CD4-positive, alpha-beta T cell treated with Interleukin-15 for 4 hours (primary cell): ENCODE measurements around the gene MEX3A.
"Not testable (repeated sequence)": the region's sequence is repeated elsewhere in the genome, so short reads cannot be mapped to it uniquely, and the experiment has no call there.

Experiments used
- DNase-seq: peaks from one replicate; pipeline ENCODE4 v3.0.0-alpha.2; 2020; ENCODE audit warnings: low spot score

The MEX3A gene

DNA sequence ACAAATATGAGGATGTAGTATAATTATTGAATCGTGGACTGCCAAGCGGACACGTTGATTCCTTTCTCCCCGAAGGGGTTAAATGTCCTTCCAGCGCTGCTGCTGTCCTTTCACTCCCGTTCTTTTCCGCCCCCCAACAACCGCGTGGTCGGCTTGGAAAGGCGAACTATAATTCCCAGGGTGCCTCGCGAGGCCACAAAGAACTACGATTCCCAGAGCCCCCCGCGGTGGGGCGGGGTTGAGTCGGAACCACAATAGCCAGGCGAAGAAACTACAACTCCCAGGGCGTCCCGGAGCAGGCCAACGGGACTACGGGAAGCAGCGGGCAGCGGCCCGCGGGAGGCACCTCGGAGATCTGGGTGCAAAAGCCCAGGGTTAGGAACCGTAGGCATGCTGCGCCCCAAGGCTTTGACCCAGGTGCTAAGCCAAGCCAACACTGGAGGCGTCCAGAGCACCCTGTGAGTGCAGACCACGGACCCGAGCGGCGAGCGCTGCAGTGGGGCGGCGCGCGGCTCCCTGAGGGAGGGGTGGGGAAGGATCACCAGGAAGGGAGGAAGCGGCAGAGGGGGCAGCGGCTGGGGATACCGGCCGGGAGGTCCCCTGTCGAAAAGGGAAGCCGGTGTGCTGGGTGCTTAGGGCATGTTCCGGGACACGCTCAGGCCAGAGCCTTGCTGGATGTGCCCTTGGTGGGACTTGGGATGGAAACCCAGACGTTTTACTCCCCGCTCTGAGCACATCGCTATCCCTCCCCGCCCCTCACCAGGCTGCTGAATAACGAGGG is 27.6 kb downstream of the MEX3A start, which contains the start of gene LAMTOR2:
TSS of gene LAMTOR2 (plus strand) at position 283 of the 781 bp plus-strand sequence. CDS start at position 391, 108 bp downstream.
- peak; percentile 95 for DNase-seq

DNA sequence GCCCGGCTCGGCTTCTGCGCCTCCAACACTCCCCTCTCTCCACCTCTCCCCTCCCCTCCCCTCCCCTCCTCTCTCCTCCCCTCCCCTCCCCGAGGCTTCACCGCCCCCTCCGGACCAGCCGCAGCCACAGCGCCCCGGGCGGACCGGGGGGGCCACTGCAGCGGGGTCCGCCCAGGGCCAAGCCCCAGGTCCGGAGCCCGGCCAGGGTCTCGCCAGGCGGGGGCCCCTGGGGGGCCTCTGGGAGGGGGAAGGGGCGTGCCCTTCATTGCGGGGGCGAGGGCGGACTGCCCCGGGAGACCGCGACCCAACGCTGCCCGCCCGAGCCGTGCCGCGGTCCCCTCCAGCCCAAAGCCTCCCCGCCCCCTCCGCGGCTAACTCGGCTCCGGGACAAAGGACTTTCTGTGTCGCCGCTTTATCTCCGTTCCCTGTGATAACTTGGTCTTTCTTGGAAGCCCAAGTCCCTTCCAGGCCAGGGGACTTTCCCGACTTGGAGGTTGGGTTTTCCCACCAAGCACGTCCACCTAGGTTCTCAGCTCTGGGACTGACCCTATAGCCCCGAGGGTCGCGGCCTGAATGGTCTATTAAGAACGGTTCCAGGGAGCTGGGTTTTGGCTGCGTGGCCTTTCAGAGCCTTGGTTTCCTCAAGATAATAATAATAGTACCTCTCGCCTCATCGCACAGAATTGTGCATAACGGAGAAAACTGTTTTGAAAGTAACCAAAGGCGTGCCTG is 28.3 kb downstream of the MEX3A start, which contains the start of gene UBQLN4:
TSS of gene UBQLN4 (minus strand) at position 31 of the 732 bp plus-strand sequence. CDS start 97 bp downstream, outside the sequence.
- DNase-seq, result peak; percentile 87

DNA sequence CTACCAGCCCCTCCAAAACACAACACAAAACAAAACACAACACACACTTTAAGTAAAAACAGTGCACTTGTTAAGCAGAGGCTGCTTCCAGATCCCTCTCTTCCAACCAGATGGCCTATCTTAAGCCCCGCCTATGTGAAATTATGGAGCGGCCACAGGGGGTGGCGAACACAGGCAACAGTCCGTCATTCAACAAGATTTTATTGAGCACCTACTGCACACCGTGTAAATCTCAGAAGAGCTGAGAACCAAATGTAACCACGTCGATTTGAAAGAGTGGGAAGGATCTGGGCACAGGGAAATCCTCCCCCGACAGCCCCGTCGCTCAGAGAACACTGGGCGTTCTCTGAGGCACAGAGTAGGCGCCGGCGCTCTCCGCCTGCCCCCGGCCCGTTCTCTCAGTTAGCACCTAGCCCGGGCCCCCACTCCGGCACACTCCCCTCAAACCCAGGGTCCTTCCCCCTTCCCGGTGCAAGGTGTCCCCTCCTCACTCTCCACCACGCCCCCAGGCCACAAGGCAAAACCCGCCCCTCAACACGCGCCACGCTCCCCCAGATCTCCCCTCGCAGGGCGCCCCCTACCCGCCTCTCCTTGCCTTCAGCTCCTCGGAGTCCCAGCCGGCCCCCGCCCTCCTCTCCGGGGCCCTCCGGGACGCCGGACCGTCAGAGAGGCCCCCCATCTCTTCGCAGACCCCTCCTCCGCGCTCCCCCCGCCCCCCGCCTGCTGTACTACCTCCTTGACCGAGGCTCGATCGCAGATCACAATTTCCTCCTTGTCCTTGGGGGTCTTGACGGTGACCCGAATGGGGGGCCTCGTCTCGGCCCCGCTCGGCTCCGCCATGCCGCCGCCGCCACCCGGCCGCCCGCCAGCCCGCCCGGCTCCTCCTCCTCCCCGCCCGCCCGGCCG is 29.1 kb downstream of the MEX3A start:
- DNase-seq, result peak; percentile 54

DNA sequence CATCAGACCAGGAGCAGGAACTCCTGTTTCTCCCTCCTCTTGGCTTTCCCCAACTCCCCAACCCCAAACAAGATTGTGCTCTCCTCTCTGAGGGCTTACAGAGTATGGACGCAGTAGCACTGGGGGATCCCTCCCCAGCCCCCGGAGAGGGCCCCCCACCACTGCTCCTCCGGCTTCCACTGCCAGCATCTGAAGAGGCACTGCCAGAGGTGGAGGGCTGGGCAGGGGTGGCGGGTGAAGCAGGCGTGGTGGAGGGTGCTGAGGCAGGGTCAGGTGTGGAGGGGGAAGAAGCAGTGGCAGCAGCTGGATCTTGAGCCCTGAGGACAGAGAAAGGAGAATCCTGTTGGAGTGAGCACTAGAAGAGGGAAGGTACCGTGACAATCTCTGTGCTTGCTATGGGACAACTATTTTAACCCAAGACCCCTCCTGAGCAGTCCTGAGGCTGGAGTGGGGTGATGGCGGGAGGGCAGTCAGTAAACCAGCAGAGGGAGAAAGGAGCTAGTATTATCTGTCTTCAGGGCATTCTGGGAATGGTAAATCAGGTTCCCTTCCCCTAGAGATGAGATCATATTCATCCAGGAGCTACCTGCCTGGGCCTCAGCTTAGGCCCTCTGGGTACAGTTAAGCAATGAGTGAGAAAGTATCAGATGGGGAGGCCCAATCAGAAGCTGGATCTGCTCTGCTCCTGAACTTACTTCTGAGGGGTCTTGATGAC is 31.1 kb downstream of the MEX3A start:
- DNase-seq, result no peak

DNA sequence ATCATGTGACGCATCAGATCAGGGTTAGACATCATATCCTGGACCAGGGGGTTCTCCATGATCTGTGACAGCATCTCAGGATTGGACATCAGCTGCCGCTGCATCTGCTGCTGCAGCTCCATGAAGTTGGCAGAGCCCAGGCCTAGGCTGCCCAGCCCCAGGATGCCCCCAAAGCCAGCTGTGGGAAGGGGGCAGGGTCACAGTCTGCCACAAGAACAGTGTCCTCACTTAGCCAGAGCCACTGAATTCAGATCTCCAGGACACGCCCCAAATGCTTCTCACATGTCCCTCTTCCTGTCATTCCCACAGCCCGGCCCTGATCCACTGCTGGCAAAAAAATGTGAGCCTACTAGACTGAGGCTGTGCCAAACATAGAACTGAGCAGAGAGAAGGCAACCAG is 31.9 kb downstream of the MEX3A start:
- no peak for DNase-seq

DNA sequence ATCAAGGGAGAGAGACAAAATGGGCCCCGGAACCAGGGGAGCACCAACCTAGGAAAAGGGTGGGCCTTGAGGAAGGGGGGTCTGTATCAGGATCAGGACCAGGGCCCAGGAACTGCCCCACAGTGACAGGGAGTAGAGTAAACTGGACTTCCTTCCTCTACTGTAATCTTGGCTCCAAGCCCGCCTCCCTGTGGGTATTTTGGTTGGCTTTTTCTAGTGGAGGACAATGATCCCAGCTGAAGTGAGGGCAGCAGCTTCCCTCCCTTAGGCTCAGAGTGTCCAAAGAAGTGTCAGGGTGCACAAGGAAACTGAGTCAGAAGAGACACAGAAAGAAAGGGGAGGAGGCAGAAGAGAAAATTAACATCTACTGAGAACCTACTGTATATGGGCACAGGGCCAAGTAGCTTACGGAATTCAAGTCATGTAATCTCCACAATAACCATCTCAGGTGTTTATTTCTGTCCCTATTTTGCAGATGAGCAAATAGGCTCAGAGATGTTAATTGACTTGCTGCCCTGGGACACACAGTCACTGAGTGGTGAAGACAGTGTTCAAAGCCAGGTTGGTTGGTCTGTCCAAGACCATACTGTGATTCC is 33.5 kb downstream of the MEX3A start:
- no peak for DNase-seq

DNA sequence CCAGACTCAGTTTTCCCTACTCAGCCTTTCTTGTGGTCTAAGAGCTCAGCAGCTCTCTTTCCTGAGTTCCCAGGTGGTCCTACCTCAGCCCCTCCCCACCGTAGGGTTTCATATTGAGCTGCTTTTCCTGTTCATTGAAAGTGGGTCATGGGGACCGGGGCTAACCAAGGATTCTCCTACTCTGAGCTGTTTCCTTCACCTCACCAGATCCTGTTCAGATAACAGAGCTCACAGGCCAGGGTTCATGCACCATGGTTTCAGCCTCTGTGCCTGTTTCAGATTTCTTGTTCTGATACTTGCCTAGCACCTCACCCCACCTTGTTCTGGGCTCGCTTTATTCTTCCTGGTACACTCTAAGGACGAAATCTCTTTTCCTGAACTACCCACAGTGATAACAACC is 37.2 kb downstream of the MEX3A start:
- DNase-seq, result no peak

DNA sequence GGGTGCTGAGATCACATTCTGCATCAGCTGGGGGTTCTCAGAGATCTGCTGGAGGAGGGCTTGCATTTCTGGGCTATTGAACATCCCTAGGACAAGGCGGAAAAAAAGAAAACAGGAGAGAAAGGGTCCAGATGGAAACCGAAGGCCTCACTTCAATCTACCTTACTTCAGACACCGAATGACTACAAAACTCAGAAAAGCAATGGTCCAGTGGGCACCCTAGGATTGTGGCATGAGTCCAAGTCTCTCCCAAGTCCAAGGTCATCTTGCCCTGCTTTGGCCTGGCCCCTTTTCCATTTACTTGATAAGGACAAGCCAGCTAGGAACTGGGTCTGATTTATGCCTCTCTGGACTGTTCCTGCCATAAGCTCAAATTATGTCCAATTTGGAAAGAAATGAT is 39.4 kb downstream of the MEX3A start:
- no peak for DNase-seq

DNA sequence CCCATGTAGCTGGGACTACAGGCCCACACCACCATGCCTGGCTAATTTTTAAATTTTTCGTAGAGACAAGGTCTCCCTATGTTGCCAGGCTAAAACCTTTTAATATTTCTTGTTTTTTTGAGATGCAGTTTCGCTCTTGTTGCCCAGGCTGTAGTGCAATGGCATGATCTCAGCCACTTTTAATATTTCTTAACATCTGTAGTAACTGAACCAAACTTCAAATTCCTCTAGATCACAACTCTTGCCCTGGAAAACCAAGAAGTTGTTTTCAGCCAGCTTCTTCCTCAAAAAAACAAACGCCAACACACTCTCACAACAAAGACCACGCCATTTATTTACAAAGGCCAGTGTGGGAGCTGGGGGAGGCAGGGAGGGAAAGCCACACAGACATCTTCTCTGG is 47.3 kb downstream of the MEX3A start:
- not testable (repeated sequence) for DNase-seq

DNA sequence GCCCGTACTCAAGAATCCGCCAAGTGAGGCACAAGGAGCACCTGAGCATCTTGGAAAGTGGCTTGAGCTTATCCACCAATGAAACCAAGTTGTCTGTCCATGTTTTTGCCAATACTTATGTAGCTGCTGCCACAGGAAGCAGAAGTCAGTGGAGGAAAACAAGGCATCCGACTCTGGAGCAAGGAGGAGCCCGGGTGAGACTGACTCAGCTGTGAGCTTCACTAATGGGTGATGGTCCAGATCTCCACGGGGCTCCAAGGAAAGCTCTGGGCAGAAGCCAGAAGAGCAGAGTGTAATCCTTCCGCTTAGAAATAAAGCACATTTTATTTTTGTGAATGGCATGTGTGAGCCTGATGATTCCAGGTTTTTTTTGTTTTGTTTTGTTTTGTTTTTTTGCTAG is 49.3 kb downstream of the MEX3A start:
- DNase-seq, result no peak

DNA sequence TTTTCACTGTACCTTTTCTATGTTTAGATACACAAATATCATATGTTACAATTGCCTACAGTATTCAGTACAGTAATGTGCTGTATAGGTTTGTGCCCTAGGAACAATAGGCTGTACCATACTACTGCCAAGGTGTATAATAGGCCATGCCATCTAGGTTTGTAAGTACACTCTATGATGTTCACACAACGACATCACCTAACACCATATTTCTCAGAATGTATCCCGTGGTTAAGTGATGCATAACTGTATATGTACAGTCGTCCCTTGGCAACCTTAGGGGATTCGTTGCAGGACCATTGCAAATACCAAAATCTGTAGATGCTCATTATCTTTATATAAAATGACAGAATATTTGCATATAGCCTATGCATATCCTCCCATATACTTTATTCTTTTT is 55.7 kb downstream of the MEX3A start:
- DNase-seq, result no peak

DNA sequence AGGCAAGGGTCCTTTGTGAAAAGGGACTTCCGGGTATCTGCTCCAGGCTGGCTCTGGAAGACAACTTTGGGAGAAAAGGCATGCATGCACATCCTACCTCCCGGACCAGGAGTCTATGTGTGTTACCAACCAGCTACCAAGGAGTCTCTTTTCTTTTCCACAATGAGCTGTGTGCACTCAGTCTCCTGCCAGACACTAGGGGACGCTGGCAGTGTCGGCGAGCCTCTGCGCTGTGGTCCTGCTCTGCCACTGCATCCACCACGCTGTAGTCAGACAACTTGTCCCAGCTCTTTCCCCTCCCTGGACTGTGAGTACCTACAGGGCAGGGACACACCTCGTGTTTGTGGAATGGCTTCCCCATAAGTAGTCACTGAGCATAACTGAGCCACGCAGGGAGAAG is 56.4 kb downstream of the MEX3A start:
- DNase-seq, result no peak

DNA sequence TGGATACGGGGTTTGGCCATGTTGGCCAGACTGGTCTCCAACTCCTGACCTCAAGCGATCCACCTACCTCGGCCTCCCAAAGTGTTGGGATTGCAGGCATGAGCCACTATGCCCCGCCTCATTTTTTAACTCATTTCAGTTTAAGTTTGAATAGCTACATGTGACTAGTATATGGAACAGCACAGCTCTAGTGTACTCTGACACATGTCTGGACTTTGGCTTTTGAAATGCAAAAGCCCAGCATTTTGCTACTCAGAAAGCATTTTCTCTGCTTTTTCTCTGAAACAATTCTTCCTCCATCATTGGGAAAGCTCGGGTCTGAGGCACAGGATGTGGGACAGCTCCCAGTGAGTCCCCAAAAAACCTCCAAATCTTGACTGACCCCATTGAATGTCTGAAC is 57.5 kb downstream of the MEX3A start:
- DNase-seq, result no peak
